ENCODE results near the gene DGKI. TPM values are rescaled to one million over a fixed set of nuclear protein-coding genes. Genes with fewer than 3 reads are reported as not detected.

DGKI gene
- total and polyA plus RNA-seq, 2 of the 4 experiments (the other 2 are of a cell fraction) = 3.9 to 15.8 TPM

GRCh38 chr7:137395420-137395819 is 451.4 kb downstream of the DGKI start:
- Histone ChIP-seq H4K91ac (ENCODE audit: insufficient read depth, low read depth, low read length) (no peak overlapping the region), H2BK120ac (ENCODE audit: low read depth, low read length) (no peak overlapping the region), H3K14ac (replicated peaks; ENCODE audit: low read depth, low read length) (no peak overlapping the region), H2BK20ac (ENCODE audit: low read depth, low read length) (no peak overlapping the region), H2AK9ac (replicated peaks; ENCODE audit: low read depth, low read length, poor library complexity) (no peak overlapping the region), H2BK15ac (ENCODE audit: low read depth, low read length) (no peak overlapping the region), H3K79me1 (ENCODE audit: low read depth in 1 of 2, low read length in 2 of 2) (0 out of 4 replicates have a peak, but pooled peaks cover 0 to 1% of the 10 kb centered on the region in 2 experiments), H3K9me3 (ENCODE audit: control insufficient read depth, insufficient read depth, low read length) (no peaks in the 10 kb centered on the region), H3K18ac (ENCODE audit: low read depth, low read length) (no peak overlapping the region), H3K23ac (ENCODE audit: low read depth, low read length) (no peak overlapping the region), H3K4me3 (ENCODE audit: insufficient read depth, low read depth, low read length) (no peak overlapping the region), H3K4me2 (ENCODE audit: low read depth, low read length) (no peak overlapping the region), H2AK5ac (ENCODE audit: low read depth, low read length) (no peak overlapping the region), H4K20me1 (ENCODE audit: insufficient read depth, low read length) (no peaks in the 10 kb centered on the region), H4K5ac (ENCODE audit: low read depth, low read length) (no peak overlapping the region), H3K9ac (ENCODE audit: low read depth, low read length) (no peak overlapping the region), H2BK5ac (ENCODE audit: low read depth, low read length, poor library complexity, severe bottlenecking) (no peak overlapping the region), H3K4ac (ENCODE audit: low read depth, low read length) (no peak overlapping the region), H3K4me1 (ENCODE audit: control insufficient read depth, insufficient read depth, low read length) (peaks cover 3% of the 10 kb centered on the region), H3K56ac (ENCODE audit: extremely low read depth, insufficient read depth, low read length) (no peak overlapping the region), H3K9me1 (ENCODE audit: insufficient read depth, low read length) (peaks cover 10% of the 10 kb centered on the region), H3K27me3 (ENCODE audit: control insufficient read depth, insufficient read depth, low read length) (no peaks in the 10 kb centered on the region), H3K36me3 (ENCODE audit: control insufficient read depth, insufficient read depth, low read length) (no peaks in the 10 kb centered on the region; the same call in 1 of the 2 replicates), H3K27ac (ENCODE audit: insufficient read depth, low read length) (no peak overlapping the region), H4K8ac (ENCODE audit: low read depth in 2 of 2, low read length in 2 of 2) (no peak overlapping the region), H2AFZ (replicated peaks; ENCODE audit: low read length, poor library complexity) (no peak overlapping the region)
- in situ Hi-C loops (cut with MboI; ENCODE audit: low sequenced_read_pairs) (no loop called here), intact Hi-C loops (cut with micrococcal nuclease) (no loop called here), dilution Hi-C loops (cut with HindIII; ENCODE audit: low sequenced_read_pairs, unreplicated experiment) (no loop called here)
- ChIA-PET CTCF (no interaction called here), POLR2A (ENCODE audit: unreplicated experiment) (interaction anchor here (0.5 kb wide), 1 partner anchor 23 kb away, joined by 3 read pairs; no protein-coding TSS in a partner anchor)
- 83% methylated on average over 7 of the region's 9 CpGs; no CpG with 5 or more reads in 1 of the 2 experiments for WGBS, 2 experiments (ENCODE audit: extremely low coverage in 2 of 2, insufficient read length in 1 of 2)
- BruUV-seq (replicated peaks) = no TSS peak
- ATAC-seq (ENCODE audit: low read depth) = no peak
- DNase-seq = no peak
- TF ChIP-seq ELK1 (IDR thresholded peaks at IDR 0.05; ENCODE audit: borderline replicate concordance, low read depth, low read length) (no peak), CEBPB (IDR thresholded peaks at IDR 0.05; ENCODE audit: low read depth, low read length) (no peak), BHLHE40 (IDR thresholded peaks at IDR 0.05; ENCODE audit: low read depth, low read length) (no peak), POLR2A (IDR thresholded peaks at IDR 0.05; ENCODE audit: low read depth, low read length) (no peak), FOS (IDR thresholded peaks at IDR 0.05; ENCODE audit: low read depth, low read length) (no peak), RFX5 (IDR thresholded peaks at IDR 0.05; ENCODE audit: low read depth, low read length) (no peak), RCOR1 (IDR thresholded peaks at IDR 0.05; ENCODE audit: insufficient replicate concordance, low read length) (no peak), CHD1 (IDR thresholded peaks at IDR 0.05; ENCODE audit: low read depth, low read length) (no peak), CTCF (conservative IDR thresholded peaks at IDR 0.05; ENCODE audit: low read depth, low read length) (no peak)
